ENCODE results near the gene ACBD4.
"Not testable (repeated sequence)": the region's sequence is repeated elsewhere in the genome, so short reads cannot be mapped to it uniquely, and the experiment has no call there.

The ACBD4 gene

GRCh38 chr17:45119964-45120363, 15.5 kb upstream of the ACBD4 start:
- no peak for DNase-seq (ENCODE audit: low read depth)

GRCh38 chr17:45120558-45120957, 14.9 kb upstream of the ACBD4 start:
- no peak for DNase-seq (ENCODE audit: low read depth)

DNA sequence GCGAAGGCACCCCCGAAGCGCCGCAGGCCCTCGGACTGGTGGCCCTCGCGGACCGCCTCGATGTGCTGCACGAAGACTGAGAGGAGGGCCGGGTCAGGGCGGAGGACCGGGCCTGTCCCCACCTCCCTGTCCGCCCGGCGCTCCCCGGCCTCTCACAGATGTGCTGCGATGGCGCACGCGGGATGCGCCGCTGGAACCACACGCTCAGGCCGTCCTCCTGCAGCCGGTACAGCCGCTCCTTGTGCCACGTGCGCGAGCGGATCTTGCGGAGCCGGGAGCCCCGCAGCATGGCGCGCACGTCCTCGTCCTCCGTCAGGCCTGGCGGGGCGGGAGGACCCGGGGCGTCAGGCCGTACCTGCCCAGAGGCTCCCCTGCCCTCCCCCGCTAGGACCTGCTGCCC, 14.4 kb upstream of the ACBD4 start:
- DNase-seq (ENCODE audit: low read depth), result no peak

GRCh38 chr17:45123076-45123770, 12.3 kb upstream of the ACBD4 start:
- no peak for DNase-seq (ENCODE audit: low read depth)

DNA sequence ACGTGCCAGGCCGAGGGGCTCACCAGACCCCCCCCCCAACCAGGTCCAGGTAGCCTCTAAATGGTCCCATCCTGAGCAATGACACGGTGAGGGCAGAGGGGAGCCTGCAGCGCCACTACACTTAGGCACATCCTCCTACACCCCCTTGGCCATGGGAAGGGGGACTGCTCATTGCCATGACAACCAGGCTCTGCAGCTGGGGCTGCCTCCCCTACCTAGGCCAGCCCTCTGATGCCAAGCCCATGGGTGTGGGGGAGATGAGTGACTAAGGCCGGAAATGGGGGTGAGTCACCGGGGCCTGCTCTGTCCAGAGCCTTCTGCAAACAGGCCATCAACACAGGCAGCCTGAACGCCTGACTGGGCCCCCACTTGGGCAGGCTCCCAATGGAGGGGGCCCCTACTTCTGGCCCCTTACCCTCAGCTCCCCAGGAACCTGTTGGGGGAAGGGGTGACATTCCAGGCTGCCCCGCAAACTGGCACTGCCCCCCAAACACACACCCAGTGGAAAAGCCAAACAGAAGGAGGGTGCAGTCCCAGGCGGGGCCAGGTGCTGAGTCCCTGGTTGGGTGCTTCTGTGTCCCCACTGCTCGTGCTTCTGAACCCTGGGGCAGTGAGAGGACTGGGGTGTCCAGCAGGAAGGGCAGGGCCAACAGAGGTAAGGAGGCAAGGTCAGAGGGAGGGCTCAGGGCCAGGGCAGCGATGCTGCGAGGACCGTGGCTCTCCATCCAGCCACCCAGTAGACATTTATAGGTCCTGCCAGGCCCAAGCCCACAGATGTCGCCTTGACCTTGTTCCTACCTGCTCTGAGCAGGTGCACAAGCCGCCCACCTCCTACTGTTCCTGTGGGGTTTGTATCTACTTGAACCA, 11.3 kb upstream of the ACBD4 start:
- peak; percentile 91 for DNase-seq (ENCODE audit: low read depth)

DNA sequence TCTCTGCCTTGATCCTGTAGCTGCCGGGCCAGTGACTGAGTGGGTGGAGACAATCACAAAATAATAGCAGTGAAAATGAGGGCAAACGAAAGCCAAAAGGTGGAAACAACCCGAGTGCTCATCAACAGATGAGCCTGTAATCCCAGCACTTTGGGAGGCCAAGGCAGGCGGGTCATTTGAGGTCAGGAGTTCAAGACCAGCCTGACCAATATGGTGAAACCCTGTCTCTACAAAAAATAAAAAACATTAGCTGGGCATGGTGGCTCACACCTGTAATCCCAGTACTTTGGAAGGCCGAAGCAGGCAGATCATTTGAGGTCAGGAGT, 10.7 kb upstream of the ACBD4 start:
- not testable (repeated sequence) for DNase-seq (ENCODE audit: low read depth)

DNA sequence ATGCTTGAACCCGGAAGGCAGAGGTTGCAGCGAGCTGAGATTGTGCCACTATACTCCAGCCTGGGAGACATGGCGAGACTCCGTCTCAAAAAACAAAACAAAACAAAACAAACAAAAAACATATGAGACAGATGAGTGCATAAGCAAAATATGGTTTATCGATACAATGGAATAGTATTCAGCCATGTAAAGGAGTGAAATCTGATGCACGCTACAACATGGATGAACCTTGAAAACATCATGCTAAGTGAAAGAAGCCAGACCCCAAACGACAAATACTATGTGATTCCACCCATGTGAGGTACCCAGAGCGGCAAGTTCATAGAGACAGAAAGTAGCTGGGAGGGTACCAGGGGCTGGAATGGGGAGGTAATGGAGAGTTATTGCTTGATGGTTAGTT, 10.0 kb upstream of the ACBD4 start:
- no peak for DNase-seq (ENCODE audit: low read depth)

DNA sequence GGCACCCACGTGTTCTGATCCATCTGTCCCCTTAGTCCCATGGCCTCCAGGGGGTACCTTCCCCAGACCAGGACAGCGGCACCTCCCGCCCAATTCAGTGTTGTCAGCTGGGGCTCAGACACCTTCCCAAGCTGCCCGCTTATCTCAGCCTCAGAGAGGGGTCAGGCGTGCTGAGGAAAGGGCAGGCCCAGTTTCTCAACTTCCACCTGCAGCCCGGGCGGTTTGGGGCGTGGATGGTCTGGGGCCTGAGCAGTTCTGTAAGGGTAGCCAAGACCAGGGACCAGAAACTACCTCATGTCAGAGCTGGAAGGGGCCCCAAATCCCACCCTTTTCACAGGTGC, 8.3 kb upstream of the ACBD4 start:
- no peak for DNase-seq (ENCODE audit: low read depth)

DNA sequence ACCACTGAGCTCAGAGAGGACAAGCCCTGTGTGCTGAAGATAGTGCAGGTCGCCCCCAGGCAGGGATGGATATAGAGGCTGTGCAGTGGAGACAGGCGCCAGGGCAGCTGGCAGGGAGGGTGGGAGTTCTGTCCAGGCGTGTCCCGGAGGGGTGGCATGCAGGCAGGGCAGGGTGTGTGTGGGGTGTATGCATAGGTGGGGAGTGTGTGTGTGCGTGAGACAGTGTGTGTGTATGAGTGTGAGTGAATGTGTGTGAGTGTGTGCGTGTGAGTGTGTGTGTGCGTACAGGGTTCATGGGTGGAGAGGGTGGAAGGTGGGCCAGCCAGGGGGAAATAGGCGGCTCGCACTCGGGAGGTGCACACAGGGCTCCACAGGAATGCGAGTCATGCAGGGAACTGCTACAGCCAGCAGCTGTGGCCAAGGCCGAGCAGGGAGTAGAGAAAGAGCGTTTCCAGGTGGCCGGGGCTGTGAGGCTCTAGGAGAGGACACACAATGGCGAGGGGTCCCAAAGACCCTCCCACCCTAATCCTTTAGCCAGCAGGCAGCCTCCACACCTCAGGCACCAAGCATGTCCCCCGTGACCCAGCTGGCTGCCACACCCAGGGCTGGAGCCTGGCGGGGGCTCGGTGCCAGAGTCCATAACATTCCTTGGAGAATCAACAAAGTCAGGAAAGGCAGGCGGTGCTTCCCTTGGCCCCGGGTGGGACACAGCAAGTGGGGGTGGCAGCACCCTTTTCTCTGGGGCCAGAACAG, 7.8 kb upstream of the ACBD4 start:
- DNase-seq (ENCODE audit: low read depth), result peak; percentile 47

DNA sequence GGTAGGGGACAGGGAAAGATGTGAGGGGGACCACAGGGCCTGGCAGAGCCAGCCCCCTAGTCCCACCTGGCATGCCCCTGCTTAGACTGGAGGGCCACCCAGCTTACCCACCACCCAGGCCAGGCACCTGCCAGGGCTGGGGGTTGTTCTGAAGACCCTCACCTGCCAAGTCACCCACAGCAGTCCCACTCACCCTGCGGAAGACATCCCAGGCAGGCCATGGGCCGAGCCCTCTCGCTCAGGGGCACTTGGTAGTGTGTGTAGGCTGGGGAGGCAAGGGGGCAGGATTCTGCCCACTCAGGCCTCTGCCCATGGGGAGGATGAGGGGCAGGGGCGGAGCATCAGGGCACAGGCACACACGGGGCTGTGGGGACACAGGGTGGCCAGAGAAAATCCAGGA, 7.2 kb upstream of the ACBD4 start:
- DNase-seq (ENCODE audit: low read depth), result no peak

DNA sequence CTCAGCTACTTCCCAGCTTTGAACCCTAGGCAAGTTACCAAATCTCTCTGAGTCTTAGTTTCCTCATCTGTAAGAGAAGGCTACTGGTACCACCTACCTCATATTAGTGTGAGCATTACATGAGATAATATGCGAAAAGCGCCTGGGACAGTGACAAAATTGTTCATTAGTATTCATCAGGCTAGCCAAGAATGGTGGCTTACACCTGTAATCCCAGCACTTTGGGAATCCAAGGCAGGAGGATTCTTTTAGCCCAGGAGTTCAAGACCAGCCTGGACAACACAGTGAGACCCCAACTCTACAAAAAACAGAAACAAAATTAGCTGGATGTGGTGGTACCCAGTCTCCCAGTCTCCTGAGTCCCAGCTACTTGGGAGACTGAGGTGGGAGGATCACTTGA, 6.5 kb upstream of the ACBD4 start:
- no peak for DNase-seq (ENCODE audit: low read depth)

DNA sequence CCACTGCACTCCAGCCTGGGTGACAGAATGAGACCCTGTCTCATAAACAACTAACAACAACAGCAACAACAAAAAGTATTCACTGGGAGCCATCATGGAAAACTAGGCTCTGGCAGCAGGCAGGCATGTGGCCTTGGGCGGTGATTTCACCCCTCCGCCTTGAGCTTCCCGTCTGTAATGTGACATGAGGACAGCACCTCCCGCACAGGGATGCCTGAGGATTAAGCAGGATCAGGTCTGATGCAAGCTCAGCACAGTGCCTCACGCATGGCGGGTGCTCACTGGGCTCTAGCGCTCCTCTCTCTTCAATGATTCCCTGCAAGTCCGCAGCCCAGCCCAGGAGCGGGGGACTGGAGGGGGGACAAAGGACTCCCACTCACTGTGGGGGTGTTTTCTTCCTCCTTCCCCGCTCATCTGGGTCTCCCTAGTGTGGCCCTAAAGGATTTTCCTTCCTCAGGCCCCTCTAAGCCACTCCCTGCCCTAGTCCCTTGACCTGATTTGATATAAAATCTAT, 6.0 kb upstream of the ACBD4 start:
- peak; percentile 86 for DNase-seq (ENCODE audit: low read depth)

GRCh38 chr17:45129940-45130680, 5.4 kb upstream of the ACBD4 start:
- no peak for DNase-seq (ENCODE audit: low read depth)

DNA sequence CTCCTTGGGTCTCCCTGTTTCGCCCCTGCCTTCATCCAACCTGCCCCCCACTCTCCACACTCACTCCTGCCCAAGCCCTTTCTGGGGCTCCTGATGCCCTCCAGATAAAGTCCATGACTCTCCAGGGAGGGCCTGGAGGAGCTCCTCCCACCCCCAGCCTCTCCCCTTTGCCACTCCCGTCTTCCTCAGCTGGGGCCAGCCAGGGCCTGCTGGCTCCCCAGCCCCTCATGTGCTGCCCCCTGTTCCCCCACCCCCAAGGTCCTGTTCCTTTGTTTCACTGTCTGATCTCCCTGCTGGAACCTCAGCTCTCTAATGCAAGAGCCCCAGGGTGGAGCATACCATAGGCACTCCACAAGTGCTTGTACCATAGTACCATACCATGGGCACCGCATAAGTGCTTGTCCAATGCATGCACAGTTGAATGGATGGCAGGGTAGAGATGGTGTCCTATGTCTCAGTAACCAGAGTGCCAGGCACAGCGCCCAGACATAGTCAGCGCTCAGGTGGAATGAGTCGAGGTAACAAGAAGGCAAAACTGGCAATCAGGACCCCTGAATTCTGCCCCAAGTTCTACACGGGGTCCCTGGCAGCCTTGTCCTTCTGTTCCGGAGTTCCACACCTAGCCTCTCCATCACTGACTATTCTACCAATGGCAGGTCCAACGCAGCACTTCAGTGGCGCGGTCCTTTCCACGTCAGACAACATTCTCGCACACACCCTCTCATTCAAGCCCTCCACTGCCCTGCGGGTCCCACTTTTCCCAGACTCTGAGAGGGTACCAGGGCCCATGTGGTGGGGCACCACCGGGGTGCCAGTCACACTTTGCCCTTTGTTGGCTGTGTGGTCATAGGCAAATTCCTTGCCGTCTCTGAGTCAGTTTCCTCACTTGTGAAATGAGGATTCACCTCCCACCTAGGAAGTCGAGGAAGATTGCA, 4.5 kb upstream of the ACBD4 start:
- DNase-seq (ENCODE audit: low read depth), result no peak

- no peak for DNase-seq (ENCODE audit: low read depth)
Measured at GRCh38 chr17:45131616-45132319, 3.7 kb upstream of the ACBD4 start.

- DNase-seq (ENCODE audit: low read depth), result no peak
Measured at GRCh38 chr17:45132320-45132571, 3.2 kb upstream of the ACBD4 start, which contains the start of gene PLCD3. TSS of gene PLCD3 (minus strand) at chr17:45132515. CDS start at chr17:45132410, 105 bp downstream.

DNA sequence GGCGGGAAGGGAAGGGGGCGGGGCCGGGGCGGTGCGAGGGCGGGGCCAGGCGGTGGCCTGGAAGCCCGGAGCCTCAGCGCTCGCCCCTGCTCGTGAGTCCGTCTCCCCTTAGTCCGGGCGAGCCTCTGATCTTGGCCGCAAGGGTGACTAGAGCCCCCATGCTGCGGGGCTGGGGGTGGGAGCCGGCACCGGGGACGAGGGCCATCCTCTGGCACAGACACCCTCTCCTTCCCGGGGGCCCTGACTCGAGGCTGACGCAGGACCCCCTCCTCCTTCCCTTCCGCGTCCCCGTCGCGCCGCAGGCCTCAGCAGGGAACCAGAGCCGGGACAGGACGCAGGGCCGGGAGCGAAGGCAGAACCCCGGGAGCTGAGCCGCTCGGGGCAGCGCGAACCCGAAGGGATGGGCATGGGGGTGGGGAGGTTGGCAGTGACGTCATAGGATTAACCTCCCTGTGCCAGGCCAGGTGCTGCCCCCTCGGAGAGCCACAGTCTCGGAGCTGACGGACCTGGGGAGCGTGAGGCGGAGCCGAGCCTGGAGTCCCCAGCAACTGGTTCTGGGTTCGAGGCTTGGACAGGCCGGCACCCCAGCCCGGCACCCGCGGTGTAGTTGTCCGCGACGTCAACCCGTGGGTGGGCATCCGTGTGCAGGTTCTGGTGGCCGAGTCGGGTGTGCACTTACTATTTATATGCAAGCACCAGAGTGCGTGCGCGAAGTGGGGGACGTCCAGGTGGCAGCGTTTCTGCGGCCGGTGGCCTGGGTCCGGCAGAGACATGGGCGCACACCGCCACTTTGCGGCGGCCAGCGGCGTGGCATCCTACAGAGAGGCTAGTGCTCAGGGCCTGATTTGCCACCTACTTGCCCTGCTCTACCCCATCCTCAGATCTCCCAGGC, 2.7 kb upstream of the ACBD4 start:
- DNase-seq (ENCODE audit: low read depth), result peak; percentile 78

DNA sequence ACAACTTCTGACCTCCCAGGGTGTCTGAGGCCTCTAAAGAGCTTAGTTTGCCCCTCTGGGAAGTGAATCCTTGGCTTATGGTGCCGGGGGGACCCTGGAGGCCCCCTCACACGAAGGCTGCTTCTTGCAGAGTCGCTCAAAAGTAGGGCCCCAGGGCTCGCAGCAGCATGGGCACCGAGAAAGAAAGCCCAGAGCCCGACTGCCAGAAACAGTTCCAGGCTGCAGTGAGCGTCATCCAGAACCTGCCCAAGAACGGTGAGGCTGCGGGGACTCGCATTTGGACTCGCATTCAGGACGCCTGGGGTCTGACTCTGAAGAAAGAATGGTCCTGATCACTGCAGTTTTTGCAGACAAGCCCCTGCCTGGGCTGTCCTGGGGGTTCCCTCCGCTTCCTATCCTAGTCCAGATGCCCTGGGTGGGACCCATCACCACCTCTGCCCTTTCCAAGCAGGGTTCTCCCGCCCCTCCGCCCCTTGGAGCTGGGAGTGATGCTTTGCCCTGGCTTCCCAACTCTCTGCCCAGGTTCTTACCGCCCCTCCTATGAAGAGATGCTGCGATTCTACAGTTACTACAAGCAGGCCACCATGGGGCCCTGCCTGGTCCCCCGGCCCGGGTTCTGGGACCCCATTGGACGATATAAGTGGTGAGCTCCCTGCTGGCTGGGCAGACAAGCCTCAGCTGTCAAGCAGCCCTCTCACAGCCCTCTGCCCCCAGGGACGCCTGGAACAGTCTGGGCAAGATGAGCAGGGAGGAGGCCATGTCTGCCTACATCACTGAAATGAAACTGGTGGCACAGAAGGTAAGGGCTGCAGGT, 698 bp downstream of the ACBD4 start:
- DNase-seq (ENCODE audit: low read depth), result no peak
